HepG2 (cell line): ENCODE results near the gene PLD1. TPM values are rescaled to one million over a fixed set of nuclear protein-coding genes. Genes with fewer than 3 reads are reported as not detected.
A peak's percentile ranks its signal among the peaks of the same experiment; 100 is the strongest.

Experiments used
- CHCHD3 ChIP-seq: sonication (generic); formaldehyde crosslinking; IDR thresholded peaks from 2 replicates; pipeline ENCODE4 v1.8.0; 2022; ENCODE audit warnings: mild to moderate bottlenecking, missing genetic modification reagents, moderate library complexity
- FOXO1 ChIP-seq: sonication (generic); formaldehyde crosslinking; IDR thresholded peaks from 2 replicates; pipeline ENCODE4 v1.4.0; 2020; ENCODE audit warnings: missing genetic modification reagents
- HNF4A ChIP-seq: sonication (generic); formaldehyde crosslinking; IDR thresholded peaks from 2 replicates; pipeline ENCODE4 v1.4.0; 2020; ENCODE audit warnings: missing genetic modification reagents
- KLF15 ChIP-seq: sonication (generic); formaldehyde crosslinking; IDR thresholded peaks from 2 replicates; pipeline ENCODE4 v1.8.1; 2023; ENCODE audit warnings: borderline replicate concordance, mild to moderate bottlenecking, inconsistent platforms, missing genetic modification reagents, mixed read lengths
- MAZ ChIP-seq, 2 experiments: sonication (generic) in 1 of 2; formaldehyde crosslinking in 1 of 2; IDR thresholded peaks; 2 replicates each; pipeline versions ENCODE4 v1.5.0 to v1.6.1; 2012 to 2020; ENCODE audit warnings: low read depth in 2 of 2, mild to moderate bottlenecking in 2 of 2, borderline replicate concordance in 1 of 2, improper control_type of control experiment in 1 of 2, low read length in 1 of 2, missing genetic modification reagents in 1 of 2, moderate library complexity in 1 of 2
- RBFOX2 ChIP-seq: fragments of 200-400 bp; formaldehyde crosslinking; IDR thresholded peaks from 2 replicates; pipeline ENCODE4 v1.6.1; 2017; ENCODE audit warnings: low read depth, mild to moderate bottlenecking, low read length
- SP140L ChIP-seq: sonication (generic); formaldehyde crosslinking; IDR thresholded peaks from 2 replicates; pipeline ENCODE4 v1.4.0; 2020; ENCODE audit warnings: missing genetic modification reagents, borderline replicate concordance
- U2AF1 ChIP-seq: fragments of 200-400 bp; formaldehyde crosslinking; optimal IDR thresholded peaks from 2 replicates; pipeline ENCODE3; 2017; ENCODE audit warnings: mild to moderate bottlenecking, low read depth, low read length
- ZBTB1 ChIP-seq: sonication (generic); formaldehyde crosslinking; IDR thresholded peaks from 2 replicates; pipeline ENCODE4 v1.4.0; 2020; ENCODE audit warnings: missing genetic modification reagents, borderline replicate concordance
- ZBTB42 ChIP-seq: sonication (generic); formaldehyde crosslinking; IDR thresholded peaks from 2 replicates; pipeline ENCODE4 v1.5.0; 2020; ENCODE audit warnings: mild to moderate bottlenecking, missing genetic modification reagents
- ZFYVE20 ChIP-seq: sonication (generic); formaldehyde crosslinking; IDR thresholded peaks from 2 replicates; pipeline ENCODE4 v1.8.0; 2023; ENCODE audit warnings: low read depth, mild to moderate bottlenecking, moderate library complexity, missing genetic modification reagents, borderline replicate concordance
- ZNF10 ChIP-seq: sonication (generic); formaldehyde crosslinking; IDR thresholded peaks from 2 replicates; pipeline ENCODE4 v1.4.0; 2020; ENCODE audit warnings: mild to moderate bottlenecking, low read depth, missing genetic modification reagents, borderline replicate concordance
- ZNF260 ChIP-seq: sonication (generic); formaldehyde crosslinking; IDR thresholded peaks from 2 replicates; pipeline ENCODE4 v1.4.0; 2020; ENCODE audit warnings: missing genetic modification reagents, low read depth, mild to moderate bottlenecking, borderline replicate concordance
- ZNF512B ChIP-seq: sonication (generic); formaldehyde crosslinking; IDR thresholded peaks from 2 replicates; pipeline ENCODE4 v1.5.1; 2020; ENCODE audit warnings: missing genetic modification reagents, mild to moderate bottlenecking, borderline replicate concordance
- polyA plus RNA-seq, 8 experiments: library from polyadenylated mRNA; depleted of rRNA in 3 of 8; stranded (reverse) in 7 of 8; unstranded in 1 of 8; fragments of >200 nt; fragmentation: Illumina TruSeq in 4 of 8; extraction: Trizol in 4 of 8; gene quantifications; 2 replicates each; pipeline versions ENCODE4 v1.2.1 to v1.2.3, GENCODE V29; 2011 to 2016; ENCODE audit warnings: low read depth in 4 of 8, missing spikeins in 1 of 8, mixed read lengths in 1 of 8; ENCODE audit not compliant: insufficient read depth in 1 of 8
- total RNA-seq, 5 experiments: library from RNA; depleted of rRNA; stranded (reverse); fragments of >200 nt; fragmentation: Illumina TruSeq; extraction: Trizol; gene quantifications; 2 replicates each; pipeline ENCODE4 v1.2.3, GENCODE V29; 2016; ENCODE audit warnings: low read depth in 1 of 5
- TF ChIP-seq, protein P1 (sequence below): sonication (generic); formaldehyde crosslinking; IDR thresholded peaks from 2 replicates; pipeline ENCODE4 v1.4.0; 2020; ENCODE audit warnings: missing genetic modification reagents
- TF ChIP-seq, protein P2 (sequence below): sonication (generic); formaldehyde crosslinking; IDR thresholded peaks from 2 replicates; pipeline ENCODE4 v1.8.0; 2022; ENCODE audit warnings: mild to moderate bottlenecking, missing genetic modification reagents; ENCODE audit not compliant: insufficient replicate concordance
- TF ChIP-seq, protein P3 (sequence below): IDR thresholded peaks from 2 replicates; pipeline ENCODE4 v1.6.1; 2016; ENCODE audit warnings: missing compliant biosample characterization, missing genetic modification reagents, borderline replicate concordance
- TF ChIP-seq, protein P4 (sequence below): sonication (generic); formaldehyde crosslinking; IDR thresholded peaks from 2 replicates; pipeline ENCODE4 v1.4.0; 2020; ENCODE audit warnings: missing genetic modification reagents

The PLD1 gene
- total and polyA plus RNA-seq, 2 of the 13 experiments (the other 11 are each of a cell fraction or from before 2014, with no cell fraction given), result 27.1 to 59.4 TPM

- TF ChIP-seq, protein P1, sequence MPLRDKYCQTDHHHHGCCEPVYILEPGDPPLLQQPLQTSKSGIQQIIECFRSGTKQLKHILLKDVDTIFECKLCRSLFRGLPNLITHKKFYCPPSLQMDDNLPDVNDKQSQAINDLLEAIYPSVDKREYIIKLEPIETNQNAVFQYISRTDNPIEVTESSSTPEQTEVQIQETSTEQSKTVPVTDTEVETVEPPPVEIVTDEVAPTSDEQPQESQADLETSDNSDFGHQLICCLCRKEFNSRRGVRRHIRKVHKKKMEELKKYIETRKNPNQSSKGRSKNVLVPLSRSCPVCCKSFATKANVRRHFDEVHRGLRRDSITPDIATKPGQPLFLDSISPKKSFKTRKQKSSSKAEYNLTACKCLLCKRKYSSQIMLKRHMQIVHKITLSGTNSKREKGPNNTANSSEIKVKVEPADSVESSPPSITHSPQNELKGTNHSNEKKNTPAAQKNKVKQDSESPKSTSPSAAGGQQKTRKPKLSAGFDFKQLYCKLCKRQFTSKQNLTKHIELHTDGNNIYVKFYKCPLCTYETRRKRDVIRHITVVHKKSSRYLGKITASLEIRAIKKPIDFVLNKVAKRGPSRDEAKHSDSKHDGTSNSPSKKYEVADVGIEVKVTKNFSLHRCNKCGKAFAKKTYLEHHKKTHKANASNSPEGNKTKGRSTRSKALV (CRISPR knock-in tag), result no peak
- TF ChIP-seq ZBTB42 (CRISPR knock-in tag) (peak; percentile 92), FOXO1 (CRISPR knock-in tag) (peak; percentile 71; the same call in 1 of the 2 replicates), ZNF10 (CRISPR knock-in tag) (0 out of 2 replicates have a peak, but pooled peaks have one; percentile 18), ZFYVE20 (no peak), CHCHD3 (CRISPR knock-in tag) (no peak; the same call in 1 of the 2 replicates), KLF15 (CRISPR knock-in tag) (no peak), SP140L (CRISPR knock-in tag) (no peak), ZNF260 (CRISPR knock-in tag) (no peak), ZNF512B (CRISPR knock-in tag) (peak; percentile 89; the same call in 1 of the 2 replicates), ZBTB1 (CRISPR knock-in tag) (no peak), U2AF1 (peak; percentile 52), RBFOX2 (peak; percentile 100), HNF4A (0 out of 2 replicates have a peak, but pooled peaks have one; percentile 16), MAZ (IDR thresholded peaks at IDR 0.05; ENCODE audit: borderline replicate concordance, low read depth, low read length) (peak; percentile 88), MAZ (CRISPR knock-in tag; IDR thresholded peaks at IDR 0.05; ENCODE audit: low read depth) (peak; percentile 62)
- TF ChIP-seq, protein P2, sequence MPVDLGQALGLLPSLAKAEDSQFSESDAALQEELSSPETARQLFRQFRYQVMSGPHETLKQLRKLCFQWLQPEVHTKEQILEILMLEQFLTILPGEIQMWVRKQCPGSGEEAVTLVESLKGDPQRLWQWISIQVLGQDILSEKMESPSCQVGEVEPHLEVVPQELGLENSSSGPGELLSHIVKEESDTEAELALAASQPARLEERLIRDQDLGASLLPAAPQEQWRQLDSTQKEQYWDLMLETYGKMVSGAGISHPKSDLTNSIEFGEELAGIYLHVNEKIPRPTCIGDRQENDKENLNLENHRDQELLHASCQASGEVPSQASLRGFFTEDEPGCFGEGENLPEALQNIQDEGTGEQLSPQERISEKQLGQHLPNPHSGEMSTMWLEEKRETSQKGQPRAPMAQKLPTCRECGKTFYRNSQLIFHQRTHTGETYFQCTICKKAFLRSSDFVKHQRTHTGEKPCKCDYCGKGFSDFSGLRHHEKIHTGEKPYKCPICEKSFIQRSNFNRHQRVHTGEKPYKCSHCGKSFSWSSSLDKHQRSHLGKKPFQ (CRISPR knock-in tag), result peak; percentile 58
- TF ChIP-seq, protein P3, sequence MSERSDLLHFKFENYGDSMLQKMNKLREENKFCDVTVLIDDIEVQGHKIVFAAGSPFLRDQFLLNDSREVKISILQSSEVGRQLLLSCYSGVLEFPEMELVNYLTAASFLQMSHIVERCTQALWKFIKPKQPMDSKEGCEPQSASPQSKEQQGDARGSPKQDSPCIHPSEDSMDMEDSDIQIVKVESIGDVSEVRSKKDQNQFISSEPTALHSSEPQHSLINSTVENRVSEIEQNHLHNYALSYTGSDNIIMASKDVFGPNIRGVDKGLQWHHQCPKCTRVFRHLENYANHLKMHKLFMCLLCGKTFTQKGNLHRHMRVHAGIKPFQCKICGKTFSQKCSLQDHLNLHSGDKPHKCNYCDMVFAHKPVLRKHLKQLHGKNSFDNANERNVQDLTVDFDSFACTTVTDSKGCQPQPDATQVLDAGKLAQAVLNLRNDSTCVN, result no peak
- TF ChIP-seq, protein P4, sequence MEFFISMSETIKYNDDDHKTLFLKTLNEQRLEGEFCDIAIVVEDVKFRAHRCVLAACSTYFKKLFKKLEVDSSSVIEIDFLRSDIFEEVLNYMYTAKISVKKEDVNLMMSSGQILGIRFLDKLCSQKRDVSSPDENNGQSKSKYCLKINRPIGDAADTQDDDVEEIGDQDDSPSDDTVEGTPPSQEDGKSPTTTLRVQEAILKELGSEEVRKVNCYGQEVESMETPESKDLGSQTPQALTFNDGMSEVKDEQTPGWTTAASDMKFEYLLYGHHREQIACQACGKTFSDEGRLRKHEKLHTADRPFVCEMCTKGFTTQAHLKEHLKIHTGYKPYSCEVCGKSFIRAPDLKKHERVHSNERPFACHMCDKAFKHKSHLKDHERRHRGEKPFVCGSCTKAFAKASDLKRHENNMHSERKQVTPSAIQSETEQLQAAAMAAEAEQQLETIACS (CRISPR knock-in tag), result no peak; the same call in 1 of the 2 replicates
These were observed at the start of gene PLD1 (continued) for GRCh38 chr3:171809861-171810628.
